GDM1 (cell line): ENCODE measurements around the gene MYL12B.
"Not testable (repeated sequence)": the region's sequence is repeated elsewhere in the genome, so short reads cannot be mapped to it uniquely, and the experiment has no call there.

Experiments
- DNase-seq: peaks from one replicate; lab custom pipeline; 2025; lab: John Stamatoyannopoulos, UW

Gene MYL12B

GRCh38 chr18:3297025-3297984 is 35.4 kb downstream of the MYL12B start:
- DNase-seq: peak; percentile 87

- DNase-seq: no peak
Measured at GRCh38 chr18:3304832-3305231, 42.9 kb downstream of the MYL12B start.

- peak; percentile 71 for DNase-seq
Measured at GRCh38 chr18:3305354-3305762, 43.4 kb downstream of the MYL12B start.

DNA sequence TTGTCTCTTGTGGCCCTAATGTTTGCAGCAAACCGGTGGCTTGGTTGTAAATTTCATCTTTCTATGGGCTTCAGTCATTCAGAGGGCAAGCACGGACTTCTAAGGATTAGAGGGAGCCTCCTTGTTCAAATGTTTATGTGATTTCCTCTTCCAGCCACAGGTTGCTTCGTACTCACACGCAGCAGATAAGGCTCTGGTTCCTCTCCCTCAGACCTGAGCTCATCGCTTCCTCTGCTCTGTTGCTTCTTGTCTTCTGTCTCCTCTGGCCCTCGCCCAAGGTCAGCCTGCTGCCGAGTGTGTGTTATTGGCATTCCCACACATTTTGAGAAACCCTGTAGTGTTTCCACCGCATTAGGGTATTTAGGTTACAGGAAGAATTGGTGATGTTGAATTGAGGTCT is 44.0 kb downstream of the MYL12B start:
- DNase-seq: no peak

- no peak for DNase-seq
Measured at GRCh38 chr18:3306391-3306790, 44.5 kb downstream of the MYL12B start.

DNA sequence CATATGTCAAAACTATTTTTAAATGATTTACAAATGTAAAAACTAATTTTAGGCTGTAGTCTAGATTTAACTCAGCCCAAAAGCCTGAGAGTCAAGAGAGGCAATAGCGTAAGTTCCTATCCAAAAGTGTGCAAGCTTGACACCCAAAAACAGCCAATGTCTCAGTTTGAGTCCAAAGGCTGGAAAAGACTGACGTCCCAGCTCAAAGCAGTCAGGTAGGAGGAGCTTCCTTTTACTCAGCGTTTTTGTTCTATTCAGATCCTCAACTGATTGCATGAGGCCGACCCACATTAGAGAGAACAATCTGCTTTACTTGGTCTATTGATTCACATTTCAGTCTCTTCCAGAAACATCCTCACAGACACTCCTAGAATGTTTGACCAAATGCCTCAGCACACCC is 51.8 kb downstream of the MYL12B start:
- DNase-seq: no peak

DNA sequence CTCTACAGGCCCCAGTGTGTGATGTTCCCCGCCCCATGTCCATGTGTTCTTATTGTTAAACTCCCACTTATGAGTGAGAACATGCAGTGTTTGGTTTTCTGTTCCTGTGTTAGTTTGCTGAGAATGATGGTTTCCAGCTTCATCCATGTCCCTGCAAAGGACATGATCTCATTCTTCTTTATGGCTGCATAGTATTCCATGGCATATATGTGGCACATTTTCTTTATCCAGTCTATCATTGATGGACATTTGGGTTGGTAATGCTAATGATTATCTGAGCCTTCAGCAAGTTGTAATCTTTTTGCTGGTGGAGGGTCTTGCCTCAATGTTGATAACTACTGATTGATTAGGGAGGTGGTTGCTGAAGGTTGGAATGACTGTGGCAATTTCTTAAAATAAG is 53.4 kb downstream of the MYL12B start:
- DNase-seq: not testable (repeated sequence)

DNA sequence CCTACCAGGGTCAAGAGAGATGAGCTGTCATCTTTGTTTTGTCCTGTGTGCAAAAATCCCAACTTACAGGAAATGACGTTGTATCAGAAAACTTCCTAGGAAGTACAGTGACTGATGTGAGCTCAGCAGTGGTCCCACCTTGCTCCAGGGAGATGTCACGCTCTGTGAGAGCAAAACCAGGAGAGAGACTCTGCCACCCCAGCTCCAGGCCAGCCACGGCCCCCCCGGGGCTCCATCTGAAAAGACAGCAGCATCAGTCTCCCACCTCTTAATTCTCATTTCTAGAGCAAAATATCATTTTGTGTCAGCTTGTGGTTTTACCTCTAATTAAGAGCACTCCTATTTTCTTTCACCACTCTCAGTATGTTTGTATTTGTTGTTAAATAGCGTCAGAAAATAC is 57.5 kb downstream of the MYL12B start:
- no peak for DNase-seq

DNA sequence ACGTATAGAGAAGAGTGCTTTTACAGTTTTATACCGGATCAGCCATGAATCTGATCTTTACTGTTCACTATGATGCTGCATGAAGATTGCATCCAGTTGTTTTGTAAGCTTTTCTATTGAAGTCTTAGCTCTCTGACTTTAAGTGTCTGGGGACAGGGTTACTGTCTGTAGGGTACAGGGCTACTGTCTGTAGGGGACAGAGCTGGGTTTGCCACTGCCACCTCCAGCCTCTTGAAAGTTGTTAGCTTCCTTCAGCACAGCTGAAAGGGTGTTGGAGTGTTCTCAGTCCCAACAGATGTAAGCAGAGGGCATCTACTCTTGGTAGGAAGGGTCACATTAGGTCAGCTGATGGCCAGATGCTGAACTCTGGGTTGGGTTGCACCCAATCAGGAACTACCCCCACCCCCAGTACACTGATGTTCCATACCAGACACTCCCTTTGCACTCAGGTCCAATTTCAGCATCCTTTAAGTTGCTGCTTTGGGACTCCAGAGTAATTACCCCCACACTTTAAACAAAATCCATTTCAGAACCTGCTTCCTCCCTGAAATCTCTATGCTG is 58.0 kb downstream of the MYL12B start:
- no peak for DNase-seq

GRCh38 chr18:3321133-3321812 is 59.3 kb downstream of the MYL12B start:
- DNase-seq: no peak

GRCh38 chr18:3323900-3324299 is 62.0 kb downstream of the MYL12B start:
- DNase-seq: no peak
